Neural crest cell (in vitro differentiated cells): Measurements from ENCODE around the gene KLF6. TPM values are rescaled to one million over a fixed set of nuclear protein-coding genes. Genes with fewer than 3 reads are reported as not detected.

ENCODE experiments used
- DNase-seq: peaks from one replicate; pipeline ENCODE4 v3.0.0; 2021; ENCODE audit warnings: low read depth, mixed read lengths, low spot score
- H3K27ac Mint-ChIP-seq: one replicate; pipeline ENCODE4 v1.8.0; 2021; ENCODE audit warnings: mild to moderate bottlenecking, mixed read lengths; ENCODE audit not compliant: unreplicated experiment
- H3K27me3 Mint-ChIP-seq: 2 replicates; pipeline ENCODE4 v1.8.0; 2021; ENCODE audit warnings: low read depth, mild to moderate bottlenecking, mixed read lengths
- H3K36me3 Mint-ChIP-seq: 2 replicates; pipeline ENCODE4 v1.8.0; 2021; ENCODE audit warnings: low read depth, mild to moderate bottlenecking, mixed read lengths
- H3K4me1 Mint-ChIP-seq: 2 replicates; pipeline ENCODE4 v1.8.0; 2021; ENCODE audit warnings: mixed read lengths
- H3K4me3 Mint-ChIP-seq: one replicate; pipeline ENCODE4 v1.8.0; 2021; ENCODE audit warnings: mild to moderate bottlenecking, mixed read lengths
- H3K9me3 Mint-ChIP-seq: 2 replicates; pipeline ENCODE4 v1.8.0; 2021; ENCODE audit warnings: mixed read lengths
- CTCF ChIP-seq: fragments of 200-600 bp; sonication (generic); conservative IDR thresholded peaks from 2 replicates; pipeline ENCODE4 v1.5.0; 2021; ENCODE audit warnings: antibody characterized with exemption, mild to moderate bottlenecking
- total RNA-seq: library from RNA; stranded (reverse); gene quantifications from 2 replicates; pipeline ENCODE4 v1.2.1, GENCODE V29; 2021

Gene KLF6
- total RNA-seq, 1 donor from 2014 or later: 38.6 TPM

- no peak overlapping the region for H3K27ac Mint-ChIP-seq
- peaks cover 28% of the 10 kb centered on the region for H3K4me1 Mint-ChIP-seq
- H3K27me3 Mint-ChIP-seq: no peaks in the 10 kb centered on the region
- H3K9me3 Mint-ChIP-seq: no peaks in the 10 kb centered on the region
- no peak for TF ChIP-seq CTCF
- H3K4me3 Mint-ChIP-seq: no peak overlapping the region
- DNase-seq: no peak
- H3K36me3 Mint-ChIP-seq: no peaks in the 10 kb centered on the region
Measured at GRCh38 chr10:3759397-3759796, 25.6 kb downstream of the KLF6 start.

- Mint-ChIP-seq H3K36me3 (no peaks in the 10 kb centered on the region), H3K4me1 (peaks cover 25% of the 10 kb centered on the region), H3K9me3 (no peaks in the 10 kb centered on the region), H3K27me3 (no peaks in the 10 kb centered on the region), H3K4me3 (no peak overlapping the region), H3K27ac (no peak overlapping the region)
- no peak for DNase-seq
- no peak for TF ChIP-seq CTCF
Measured at GRCh38 chr10:3758491-3758970, 26.5 kb downstream of the KLF6 start.

- no peaks in the 10 kb centered on the region for H3K27me3 Mint-ChIP-seq
- peaks cover 23% of the 10 kb centered on the region for H3K4me1 Mint-ChIP-seq
- H3K27ac Mint-ChIP-seq: no peak overlapping the region
- no peaks in the 10 kb centered on the region for H3K36me3 Mint-ChIP-seq
- H3K9me3 Mint-ChIP-seq: no peaks in the 10 kb centered on the region
- no peak for TF ChIP-seq CTCF
- no peak overlapping the region for H3K4me3 Mint-ChIP-seq
- no peak for DNase-seq
Measured at GRCh38 chr10:3757638-3758490, 27.1 kb downstream of the KLF6 start.

GRCh38 chr10:3757250-3757637, 27.8 kb downstream of the KLF6 start:
- TF ChIP-seq CTCF: no peak
- H3K4me1 Mint-ChIP-seq: peaks cover 17% of the 10 kb centered on the region
- no peaks in the 10 kb centered on the region for H3K36me3 Mint-ChIP-seq
- DNase-seq: no peak
- H3K4me3 Mint-ChIP-seq: no peak overlapping the region
- H3K9me3 Mint-ChIP-seq: no peaks in the 10 kb centered on the region
- H3K27ac Mint-ChIP-seq: no peak overlapping the region
- no peaks in the 10 kb centered on the region for H3K27me3 Mint-ChIP-seq

- Mint-ChIP-seq H3K36me3 (no peaks in the 10 kb centered on the region), H3K27me3 (no peaks in the 10 kb centered on the region)
Measured at GRCh38 chr10:3756360-3756740, 28.7 kb downstream of the KLF6 start.

More at GRCh38 chr10:3756360-3756740, 28.7 kb downstream of the KLF6 start:
- no peak for TF ChIP-seq CTCF
- Mint-ChIP-seq H3K4me1 (peaks cover 9% of the 10 kb centered on the region), H3K9me3 (no peaks in the 10 kb centered on the region), H3K4me3 (no peak overlapping the region), H3K27ac (no peak overlapping the region)
- no peak for DNase-seq
